GM21447 (cell line): ENCODE measurements around the gene KIF4A.

Experiments
- ATAC-seq: cut with Tn5 transposase; IDR thresholded peaks from one replicate; pipeline ENCODE4 v1.9.1; 2021; ENCODE audit not compliant: unreplicated experiment

Gene KIF4A

GRCh38 chrX:70434914-70435586 is 145.1 kb downstream of the KIF4A start:
- peak; percentile 31 for ATAC-seq

GRCh38 chrX:70436343-70436742 is 146.4 kb downstream of the KIF4A start:
- no peak for ATAC-seq

DNA sequence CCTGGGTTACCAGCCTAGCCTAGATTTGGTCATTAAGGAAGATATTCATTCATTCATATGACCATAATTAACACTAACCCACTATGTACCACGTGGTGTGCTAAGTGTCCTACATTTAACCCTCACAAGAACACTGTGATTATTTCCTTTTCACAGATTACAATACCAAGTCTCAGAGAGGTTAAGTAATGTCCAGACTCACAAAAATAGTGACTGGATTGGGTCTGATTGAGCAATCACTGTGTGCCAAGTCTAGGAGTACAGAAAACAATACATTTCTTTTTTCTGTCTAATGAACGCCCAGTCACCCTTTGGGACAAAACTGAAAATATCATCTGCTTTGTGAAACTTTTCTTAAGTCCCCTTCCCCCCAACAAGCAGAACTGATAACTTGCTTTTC is 147.1 kb downstream of the KIF4A start:
- no peak for ATAC-seq

DNA sequence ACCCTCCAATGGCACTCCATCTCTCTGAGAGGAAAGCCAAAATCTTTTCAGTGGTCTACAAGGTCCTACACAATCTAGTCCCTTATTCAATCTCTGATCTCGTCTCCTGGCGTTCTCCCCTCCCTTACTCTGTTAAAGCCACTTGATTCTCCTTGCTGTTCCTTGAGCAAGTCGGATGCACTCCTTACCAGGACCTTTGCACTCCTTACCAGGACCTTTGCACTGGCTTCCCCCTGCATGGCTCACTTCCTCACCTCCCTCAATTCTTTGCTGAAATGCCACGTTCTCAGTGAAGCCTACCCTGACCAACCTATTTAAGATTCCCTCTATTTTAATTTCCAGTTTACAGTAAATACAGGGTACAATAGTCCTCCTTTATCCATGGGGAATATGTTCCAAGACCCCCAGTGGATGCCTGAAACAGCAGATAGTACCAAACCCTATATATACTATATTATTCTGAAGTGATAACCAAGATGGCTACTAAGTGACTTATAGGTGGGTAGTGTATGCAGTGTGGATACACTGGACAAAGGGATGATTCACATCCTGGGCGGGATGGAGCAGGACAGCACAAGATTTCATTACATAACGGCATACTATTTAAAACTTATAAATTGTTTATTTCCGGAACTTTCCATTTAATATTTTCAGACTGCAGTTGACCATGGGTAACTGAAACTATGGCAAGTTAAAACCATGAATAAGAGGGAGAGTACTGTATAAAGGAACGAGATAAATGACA is 148.2 kb downstream of the KIF4A start:
- no peak for ATAC-seq

DNA sequence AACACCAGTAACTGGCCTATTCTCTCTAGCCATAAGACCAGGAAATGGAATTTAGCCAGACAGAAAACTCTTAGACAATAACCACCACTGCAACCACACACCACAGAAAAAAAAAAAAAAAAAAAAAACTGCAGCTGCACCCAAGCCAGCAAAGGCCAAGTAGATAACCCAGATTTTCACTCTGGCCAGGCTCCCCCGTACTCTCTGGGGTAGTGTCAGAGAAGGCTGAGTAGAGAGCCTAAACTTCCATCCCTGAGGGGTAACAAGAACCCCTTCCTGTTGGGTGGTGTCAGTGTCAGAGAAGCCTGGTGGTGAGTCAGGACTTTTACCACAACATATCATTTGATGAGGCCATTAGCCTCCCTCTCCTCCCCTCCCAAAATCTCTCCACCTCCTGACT is 149.1 kb downstream of the KIF4A start:
- peak; percentile 34 for ATAC-seq

- no peak for ATAC-seq
Measured at GRCh38 chrX:70442224-70442623, 152.3 kb downstream of the KIF4A start.

DNA sequence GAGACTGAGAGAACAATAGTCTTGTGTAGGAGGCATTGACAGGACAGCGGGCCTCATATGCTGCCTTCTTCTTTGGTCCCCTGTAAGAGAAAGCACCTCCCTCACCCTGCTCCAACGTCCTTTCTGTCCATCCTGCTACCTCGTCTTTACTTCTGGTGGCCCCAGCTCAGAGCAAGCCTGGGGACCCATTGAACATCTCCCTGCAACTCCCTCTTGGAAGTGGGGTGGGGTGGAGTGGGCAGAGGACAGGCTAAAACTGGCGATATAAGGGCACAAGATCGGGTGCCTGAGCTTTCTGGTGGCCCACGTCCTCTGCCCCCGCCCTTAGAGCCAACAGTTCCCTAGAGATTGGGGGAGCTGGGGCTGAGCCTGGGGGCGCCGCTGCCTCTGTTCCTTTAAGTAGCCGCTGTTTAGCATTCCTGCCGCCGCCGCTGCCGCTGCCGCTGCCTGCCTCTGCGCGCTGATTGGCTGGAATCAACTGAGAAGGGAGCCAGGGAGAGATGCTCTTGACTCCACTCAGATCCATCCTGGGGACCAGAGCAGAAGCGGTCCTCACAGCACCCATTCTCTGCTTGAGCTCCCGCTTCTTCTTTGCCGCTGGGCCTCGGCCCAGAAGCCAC is 154.5 kb downstream of the KIF4A start, which contains the start of gene DLG3:
DLG3 (plus strand) TSS at position 510 of the 620 bp plus-strand sequence. CDS start 367 bp downstream, outside the sequence.
- ATAC-seq = no peak

- no peak for ATAC-seq
Measured at GRCh38 chrX:70444946-70445656, 155.2 kb downstream of the KIF4A start.

DNA sequence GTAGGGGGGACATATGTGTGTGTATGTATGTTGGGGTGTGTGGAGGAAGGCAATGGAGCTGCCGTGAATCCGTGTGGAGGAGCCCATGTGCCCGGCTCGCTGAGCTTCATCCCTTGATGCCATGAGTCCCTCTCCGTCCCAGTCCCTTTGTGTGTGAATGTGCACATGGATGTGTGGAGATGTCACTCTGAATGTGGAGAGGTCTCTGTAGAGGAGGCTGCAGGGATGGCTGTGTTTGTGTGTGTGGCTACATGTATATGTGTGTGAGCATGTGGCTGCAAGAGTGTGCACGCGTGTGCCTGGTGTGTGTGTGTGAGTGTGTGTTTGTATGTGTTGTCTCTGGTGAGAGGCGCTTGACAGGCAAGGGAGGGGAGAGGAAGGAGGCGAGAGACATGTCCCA is 156.0 kb downstream of the KIF4A start:
- no peak for ATAC-seq

GRCh38 chrX:70446380-70447350 is 156.8 kb downstream of the KIF4A start:
- ATAC-seq = no peak

GRCh38 chrX:70449457-70449966 is 159.6 kb downstream of the KIF4A start:
- no peak for ATAC-seq

- peak; percentile 37 for ATAC-seq
Measured at GRCh38 chrX:70452143-70452733, 162.3 kb downstream of the KIF4A start.

DNA sequence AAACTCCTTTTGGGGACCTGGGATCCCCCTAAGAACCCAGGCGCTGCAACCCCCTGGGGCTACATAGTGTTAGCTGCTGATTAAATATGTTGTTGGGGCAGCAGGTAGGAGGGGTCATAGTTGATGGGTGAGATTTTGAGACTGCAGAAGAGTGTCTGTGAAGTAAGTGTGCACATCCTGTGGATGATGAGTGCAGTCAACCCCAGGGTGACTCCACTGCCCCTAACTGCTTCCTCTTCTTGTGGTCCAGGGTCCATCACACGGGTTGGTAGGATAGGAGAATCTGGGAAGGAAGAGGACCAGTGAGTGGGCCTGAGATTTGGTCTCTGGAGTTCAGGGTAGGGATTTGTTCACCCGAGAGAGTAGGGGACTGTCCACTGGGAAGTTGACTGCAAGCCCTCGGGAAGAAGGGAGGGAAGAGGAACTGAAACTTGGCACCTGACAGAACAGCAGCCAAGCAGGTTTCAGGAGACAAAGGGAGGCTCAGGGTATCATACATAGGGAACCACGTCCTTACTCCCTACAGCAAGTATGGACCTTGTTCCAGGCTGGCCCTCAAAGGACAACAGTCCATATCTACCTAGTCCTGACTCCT is 163.2 kb downstream of the KIF4A start:
- ATAC-seq = no peak

- peak; percentile 56 for ATAC-seq
Measured at GRCh38 chrX:70454441-70455365, 164.8 kb downstream of the KIF4A start.

DNA sequence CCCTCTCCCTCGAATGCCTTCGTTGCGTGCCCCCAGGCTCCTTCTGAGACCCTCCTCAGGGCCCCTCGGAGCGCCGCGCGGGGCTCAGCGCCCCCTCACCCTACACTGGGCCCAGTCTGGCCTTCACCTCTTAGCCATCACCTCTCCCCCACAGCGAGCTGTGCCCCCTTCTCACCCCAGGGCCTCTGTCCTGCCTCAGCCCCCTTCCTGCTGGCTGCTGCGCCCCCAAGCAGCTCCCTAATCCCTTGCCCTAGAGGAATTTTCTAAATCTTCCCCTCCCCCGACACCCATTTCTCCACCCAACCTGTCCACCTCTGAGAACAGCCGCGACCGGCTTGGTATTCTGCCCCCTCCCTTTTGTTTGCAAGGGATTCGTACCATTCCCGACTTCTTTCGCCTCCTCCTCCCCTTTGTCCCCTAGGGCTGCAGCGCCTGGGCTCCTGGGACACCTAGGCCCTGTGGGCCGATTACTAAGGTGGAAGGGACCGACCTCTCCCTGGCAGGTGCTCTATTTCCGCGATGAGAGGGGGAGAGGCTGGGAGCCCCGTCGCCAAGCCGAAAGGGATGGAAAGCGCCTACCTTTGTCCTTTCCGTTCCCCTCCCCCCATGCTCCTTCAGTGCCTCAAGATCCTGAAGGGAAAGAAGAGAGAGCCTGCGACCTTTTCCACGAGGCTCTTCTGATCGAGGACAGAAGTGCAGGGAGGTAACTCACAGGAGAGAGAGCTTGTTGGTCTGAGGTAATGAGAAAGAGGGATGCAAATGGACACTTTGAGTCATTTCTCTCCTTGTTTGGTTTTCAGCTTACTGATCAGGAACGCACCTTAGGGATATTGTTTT is 165.7 kb downstream of the KIF4A start:
- peak; percentile 26 for ATAC-seq

DNA sequence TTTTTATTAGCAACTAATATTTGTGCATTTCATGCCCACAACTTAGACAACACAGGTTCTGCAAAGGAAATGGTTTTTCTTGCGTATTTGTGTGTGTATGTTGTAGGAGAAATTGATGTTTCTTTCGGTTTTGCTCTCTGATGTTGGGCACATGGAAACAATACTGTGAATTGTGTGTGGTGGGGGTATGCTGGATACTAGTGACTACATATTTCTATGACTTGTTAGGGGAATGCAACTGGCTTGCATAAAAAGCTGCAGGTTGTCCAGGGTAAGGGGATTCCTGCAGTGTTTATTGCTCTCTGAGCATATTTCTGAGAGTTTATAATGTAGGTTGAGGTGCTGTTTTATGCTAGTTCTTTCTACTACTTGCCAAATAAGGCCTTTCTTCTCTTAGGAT is 166.4 kb downstream of the KIF4A start:
- ATAC-seq = no peak

DNA sequence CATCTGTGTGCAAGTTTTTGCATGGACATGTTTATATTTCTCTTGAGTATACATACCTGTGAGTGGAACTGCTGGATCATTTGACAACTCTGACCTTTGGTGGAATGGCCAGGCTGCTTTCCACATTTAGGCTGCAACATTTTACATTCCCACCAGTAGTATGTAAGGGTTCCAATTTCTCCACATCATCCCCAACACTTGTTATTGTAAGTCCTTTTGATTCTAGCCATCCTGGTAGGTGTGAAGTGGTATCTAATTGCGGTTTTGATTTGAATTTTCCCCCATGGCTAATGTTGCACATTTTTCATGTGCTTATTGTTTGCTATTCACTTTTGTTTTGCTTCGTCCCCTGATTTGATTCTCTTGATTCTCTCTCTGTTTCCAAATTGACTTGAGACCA is 171.1 kb downstream of the KIF4A start:
- no peak for ATAC-seq
